Rectal smooth muscle tissue (tissue), 1 donor: ENCODE measurements around the gene LRRC63.

Source experiments
- H3K27ac ChIP-seq: one replicate; pipeline ENCODE4 v1.7.0; 2013; ENCODE audit warnings: low read depth, low read length, inconsistent platforms
- H3K27me3 ChIP-seq: one replicate; pipeline ENCODE4 v1.7.0; 2013; ENCODE audit warnings: low read length; ENCODE audit not compliant: control insufficient read depth, insufficient read depth
- H3K36me3 ChIP-seq: one replicate; pipeline ENCODE4 v1.7.0; 2013; ENCODE audit warnings: low read length; ENCODE audit not compliant: control insufficient read depth, insufficient read depth
- H3K4me1 ChIP-seq: one replicate; pipeline ENCODE4 v1.7.0; 2013; ENCODE audit warnings: low read length; ENCODE audit not compliant: control insufficient read depth, insufficient read depth
- H3K4me3 ChIP-seq: one replicate; pipeline ENCODE4 v1.7.0; 2013; ENCODE audit warnings: low read length
- H3K9ac ChIP-seq: one replicate; pipeline ENCODE4 v1.7.0; 2013; ENCODE audit warnings: low read length

LRRC63 gene

DNA sequence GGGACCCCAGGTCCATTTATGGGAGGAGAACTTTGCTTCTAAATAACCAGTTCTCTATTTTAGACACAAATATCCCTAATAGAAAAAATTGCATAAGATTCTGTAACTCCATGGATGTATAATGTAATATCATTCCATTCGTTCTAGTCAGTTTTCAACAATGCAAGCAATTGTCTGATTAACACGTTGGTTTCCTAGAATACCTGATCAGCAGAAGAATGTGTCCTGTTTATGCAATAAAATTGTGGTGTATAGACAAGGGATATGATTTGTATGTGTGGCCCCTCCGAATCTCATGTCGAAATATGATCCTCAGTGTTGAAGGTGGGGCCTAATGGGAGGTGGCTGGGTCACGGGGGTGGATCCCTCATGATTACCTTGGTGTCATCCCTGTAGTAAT lies 113.2 kb downstream of the LRRC63 start:
- Histone ChIP-seq H3K27ac (no peak overlapping the region), H3K9ac (no peak overlapping the region), H3K27me3 (no peaks in the 10 kb centered on the region), H3K4me3 (no peak overlapping the region), H3K36me3 (no peaks in the 10 kb centered on the region), H3K4me1 (no peaks in the 10 kb centered on the region)
